ENCODE data around the gene GLUL.

GLUL gene

GRCh38 chr1:182395906-182396305 is 4.3 kb upstream of the GLUL start:
- DNase-seq (ENCODE audit: extremely low read depth, low read depth): no peak
- TF ChIP-seq CTCF (IDR thresholded peaks at IDR 0.05; ENCODE audit: low read depth, low read length): no peak

GRCh38 chr1:182394055-182394775 is 2.6 kb upstream of the GLUL start:
- TF ChIP-seq CTCF (IDR thresholded peaks at IDR 0.05; ENCODE audit: low read depth, low read length): no peak
- DNase-seq (ENCODE audit: extremely low read depth, low read depth): no peak

- no peak for TF ChIP-seq CTCF (IDR thresholded peaks at IDR 0.05; ENCODE audit: low read depth, low read length)
- no peak for DNase-seq (ENCODE audit: extremely low read depth, low read depth)
Observed at GRCh38 chr1:182392050-182393028, 749 bp upstream of the GLUL start.

GRCh38 chr1:182391028-182391361 is 595 bp downstream of the GLUL start:
- no peak; the same call in 1 of the 2 replicates for TF ChIP-seq CTCF (IDR thresholded peaks at IDR 0.05; ENCODE audit: low read depth, low read length)
- DNase-seq (ENCODE audit: extremely low read depth, low read depth): no peak

- DNase-seq (ENCODE audit: extremely low read depth, low read depth): no peak
- TF ChIP-seq CTCF (IDR thresholded peaks at IDR 0.05; ENCODE audit: low read depth, low read length): no peak
Observed at GRCh38 chr1:182389619-182390047, 2.0 kb downstream of the GLUL start.

- DNase-seq (ENCODE audit: extremely low read depth, low read depth): no peak
- TF ChIP-seq CTCF (IDR thresholded peaks at IDR 0.05; ENCODE audit: low read depth, low read length): no peak
Observed at GRCh38 chr1:182388392-182389134, 3.0 kb downstream of the GLUL start.
